Panc1 (cell line): Measurements from ENCODE around the gene CHST11.

Experiments
- POLR2AphosphoS5 ChIP-seq: IDR thresholded peaks from 2 replicates; pipeline ENCODE4 v1.6.1; 2012; ENCODE audit warnings: mild to moderate bottlenecking, low read depth, low read length, moderate library complexity
- TF ChIP-seq, protein P1 (sequence below): fragments of 450-650 bp; IDR thresholded peaks from 2 replicates; pipeline ENCODE4 v1.5.1; 2017; ENCODE audit warnings: mild to moderate bottlenecking
- TF ChIP-seq, protein P2 (sequence below), 2 experiments: IDR thresholded peaks; 2 replicates each; pipeline ENCODE4 v1.6.1; 2011 to 2012; ENCODE audit warnings: low read depth in 2 of 2, control low read depth in 1 of 2, low read length in 1 of 2, mild to moderate bottlenecking in 1 of 2, moderate library complexity in 1 of 2; ENCODE audit not compliant: insufficient read depth in 1 of 2

DNA sequence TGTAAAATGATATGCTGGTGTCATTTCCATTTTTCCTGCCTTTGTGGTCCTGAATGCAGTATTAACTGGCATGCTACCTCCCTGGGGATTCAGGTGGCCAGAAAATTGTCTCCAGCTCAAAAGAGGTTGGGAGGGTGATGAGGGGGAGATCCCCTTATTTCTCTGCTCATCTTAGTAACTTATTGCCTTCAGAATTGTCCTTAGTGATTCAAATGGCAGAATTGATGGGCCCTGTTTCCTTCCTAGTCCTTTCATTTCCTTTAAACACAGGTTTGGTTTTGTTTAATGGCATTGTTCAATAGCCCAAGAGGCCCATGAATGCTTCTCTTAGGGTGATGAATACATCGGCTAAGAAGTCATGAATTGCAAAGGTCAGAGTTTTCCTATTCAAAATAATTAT is 294.4 kb downstream of the CHST11 start:
- TF ChIP-seq, protein P1, sequence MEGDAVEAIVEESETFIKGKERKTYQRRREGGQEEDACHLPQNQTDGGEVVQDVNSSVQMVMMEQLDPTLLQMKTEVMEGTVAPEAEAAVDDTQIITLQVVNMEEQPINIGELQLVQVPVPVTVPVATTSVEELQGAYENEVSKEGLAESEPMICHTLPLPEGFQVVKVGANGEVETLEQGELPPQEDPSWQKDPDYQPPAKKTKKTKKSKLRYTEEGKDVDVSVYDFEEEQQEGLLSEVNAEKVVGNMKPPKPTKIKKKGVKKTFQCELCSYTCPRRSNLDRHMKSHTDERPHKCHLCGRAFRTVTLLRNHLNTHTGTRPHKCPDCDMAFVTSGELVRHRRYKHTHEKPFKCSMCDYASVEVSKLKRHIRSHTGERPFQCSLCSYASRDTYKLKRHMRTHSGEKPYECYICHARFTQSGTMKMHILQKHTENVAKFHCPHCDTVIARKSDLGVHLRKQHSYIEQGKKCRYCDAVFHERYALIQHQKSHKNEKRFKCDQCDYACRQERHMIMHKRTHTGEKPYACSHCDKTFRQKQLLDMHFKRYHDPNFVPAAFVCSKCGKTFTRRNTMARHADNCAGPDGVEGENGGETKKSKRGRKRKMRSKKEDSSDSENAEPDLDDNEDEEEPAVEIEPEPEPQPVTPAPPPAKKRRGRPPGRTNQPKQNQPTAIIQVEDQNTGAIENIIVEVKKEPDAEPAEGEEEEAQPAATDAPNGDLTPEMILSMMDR = no peak
- TF ChIP-seq, protein P2, sequence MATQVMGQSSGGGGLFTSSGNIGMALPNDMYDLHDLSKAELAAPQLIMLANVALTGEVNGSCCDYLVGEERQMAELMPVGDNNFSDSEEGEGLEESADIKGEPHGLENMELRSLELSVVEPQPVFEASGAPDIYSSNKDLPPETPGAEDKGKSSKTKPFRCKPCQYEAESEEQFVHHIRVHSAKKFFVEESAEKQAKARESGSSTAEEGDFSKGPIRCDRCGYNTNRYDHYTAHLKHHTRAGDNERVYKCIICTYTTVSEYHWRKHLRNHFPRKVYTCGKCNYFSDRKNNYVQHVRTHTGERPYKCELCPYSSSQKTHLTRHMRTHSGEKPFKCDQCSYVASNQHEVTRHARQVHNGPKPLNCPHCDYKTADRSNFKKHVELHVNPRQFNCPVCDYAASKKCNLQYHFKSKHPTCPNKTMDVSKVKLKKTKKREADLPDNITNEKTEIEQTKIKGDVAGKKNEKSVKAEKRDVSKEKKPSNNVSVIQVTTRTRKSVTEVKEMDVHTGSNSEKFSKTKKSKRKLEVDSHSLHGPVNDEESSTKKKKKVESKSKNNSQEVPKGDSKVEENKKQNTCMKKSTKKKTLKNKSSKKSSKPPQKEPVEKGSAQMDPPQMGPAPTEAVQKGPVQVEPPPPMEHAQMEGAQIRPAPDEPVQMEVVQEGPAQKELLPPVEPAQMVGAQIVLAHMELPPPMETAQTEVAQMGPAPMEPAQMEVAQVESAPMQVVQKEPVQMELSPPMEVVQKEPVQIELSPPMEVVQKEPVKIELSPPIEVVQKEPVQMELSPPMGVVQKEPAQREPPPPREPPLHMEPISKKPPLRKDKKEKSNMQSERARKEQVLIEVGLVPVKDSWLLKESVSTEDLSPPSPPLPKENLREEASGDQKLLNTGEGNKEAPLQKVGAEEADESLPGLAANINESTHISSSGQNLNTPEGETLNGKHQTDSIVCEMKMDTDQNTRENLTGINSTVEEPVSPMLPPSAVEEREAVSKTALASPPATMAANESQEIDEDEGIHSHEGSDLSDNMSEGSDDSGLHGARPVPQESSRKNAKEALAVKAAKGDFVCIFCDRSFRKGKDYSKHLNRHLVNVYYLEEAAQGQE (IDR thresholded peaks at IDR 0.05; ENCODE audit: insufficient read depth in 1 of 2, low read depth in 2 of 2, low read length in 1 of 2) = no peak
- TF ChIP-seq POLR2AphosphoS5 = no peak
